Activated CD4-positive, alpha-beta T cell treated with anti-CD3 and anti-CD28 coated beads, Interleukin-2, Interleukin-6, amounts not matched to agents 100 ng/mL and 50 ng/mL, durations not matched to agents 16 hours and 8 hours (primary cell): ENCODE measurements around the gene ANKRD13C.
A peak's percentile ranks its signal among the peaks of the same experiment; 100 is the strongest.

Source experiments
- DNase-seq: peaks from one replicate; pipeline ENCODE4 v3.0.0-alpha.2; 2020

Gene ANKRD13C

DNA sequence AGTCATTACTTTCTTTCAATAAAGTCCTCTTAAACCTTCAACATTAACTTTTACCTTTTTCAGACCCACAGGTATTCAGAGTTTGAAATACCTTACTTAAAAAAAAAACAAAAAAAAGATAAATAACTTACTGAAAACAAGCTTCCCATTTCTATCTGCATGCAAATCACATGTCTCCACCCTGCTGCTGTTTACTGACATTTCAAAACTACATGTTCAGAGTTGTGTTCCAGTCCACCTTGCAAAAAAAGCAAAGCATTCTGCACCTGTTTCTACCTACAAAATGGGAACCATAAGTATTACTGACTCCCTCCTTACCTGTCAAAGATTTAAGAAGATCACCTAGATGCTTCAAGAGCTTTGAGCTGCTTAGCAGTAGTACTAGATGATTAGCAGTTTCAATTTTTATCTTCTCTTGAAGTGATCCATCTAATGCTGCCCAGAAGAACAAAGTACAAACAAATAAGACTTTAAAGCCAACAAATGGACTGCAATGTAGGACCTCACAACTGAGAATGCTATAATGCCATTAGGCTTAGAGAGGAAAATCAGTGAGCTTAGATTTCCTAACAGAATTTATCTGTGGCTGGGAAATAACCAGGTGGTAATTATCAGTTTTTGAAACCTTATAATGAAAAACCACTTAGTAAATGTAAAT is 61.2 kb downstream of the ANKRD13C start:
- DNase-seq = no peak

DNA sequence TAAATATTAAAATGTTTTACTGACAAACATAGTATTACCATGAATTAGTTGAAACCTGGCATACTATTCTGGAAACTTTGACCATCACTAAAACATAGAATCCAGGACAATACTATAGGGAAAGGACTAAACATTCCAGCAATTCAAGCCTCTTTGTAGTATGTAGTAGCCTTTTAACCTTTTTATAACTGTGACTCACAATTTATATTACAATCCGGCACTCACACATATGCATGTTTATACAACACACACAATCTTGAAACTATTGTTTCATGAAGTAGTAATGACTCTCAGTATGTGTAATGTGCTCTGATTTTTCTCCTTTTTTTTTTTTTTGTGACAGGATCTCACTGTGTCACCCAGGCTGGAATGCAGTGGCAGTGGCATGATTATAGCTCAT is 64.3 kb downstream of the ANKRD13C start:
- no peak for DNase-seq

DNA sequence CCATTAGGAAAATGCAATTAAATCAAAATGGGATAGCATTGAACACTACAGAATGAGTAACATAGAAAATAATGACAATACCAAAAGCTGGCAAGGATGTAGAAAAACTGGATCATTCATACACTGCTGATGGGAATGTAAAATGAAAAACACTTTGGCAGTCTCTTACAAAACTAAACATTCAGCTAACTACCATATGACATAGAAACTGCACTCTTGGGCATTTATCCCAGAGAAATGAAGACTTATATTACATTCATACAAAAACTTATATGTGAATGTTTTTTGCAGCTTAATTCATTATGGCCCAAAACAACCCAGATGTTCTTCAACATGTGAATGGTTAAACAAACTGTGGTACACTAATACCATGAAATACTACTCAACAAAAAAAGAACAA is 66.4 kb downstream of the ANKRD13C start:
- no peak for DNase-seq

DNA sequence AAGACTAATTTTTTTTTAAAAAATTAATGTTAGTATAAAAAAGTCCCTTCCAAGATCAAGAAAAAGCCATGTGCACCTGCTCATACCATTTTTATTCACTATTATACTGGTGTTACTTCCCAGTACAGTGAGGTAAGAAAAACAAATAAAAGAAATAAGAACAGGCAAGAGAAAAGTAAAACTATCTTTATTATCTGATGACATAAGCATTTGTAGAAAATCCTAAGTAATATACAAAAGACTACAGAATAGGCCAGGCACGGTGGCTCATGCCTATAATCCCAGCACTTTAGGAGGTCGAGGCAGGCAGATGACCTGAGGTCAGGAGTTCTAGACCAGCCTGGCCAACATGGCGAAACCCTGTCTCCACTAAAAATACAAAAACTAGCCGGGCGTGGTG is 68.1 kb downstream of the ANKRD13C start:
- no peak for DNase-seq

DNA sequence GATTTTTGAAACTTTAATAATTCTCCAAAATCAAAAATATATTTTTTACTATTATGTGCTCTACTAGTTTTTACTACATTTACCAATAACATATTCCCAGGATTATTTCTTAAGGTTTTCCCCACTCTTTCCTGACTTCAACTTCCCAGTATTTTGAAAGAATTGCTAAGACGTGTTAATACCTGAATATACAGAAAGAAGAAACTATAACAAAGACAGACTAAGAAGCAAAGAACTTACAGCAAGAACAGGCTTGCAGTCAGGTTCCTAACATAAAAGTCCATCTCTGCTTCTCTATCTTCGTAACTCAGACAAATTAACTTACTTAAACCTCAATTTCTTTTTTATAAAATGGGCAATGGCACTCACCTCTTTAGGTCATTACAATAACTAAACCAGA is 70.2 kb downstream of the ANKRD13C start:
- DNase-seq = no peak

DNA sequence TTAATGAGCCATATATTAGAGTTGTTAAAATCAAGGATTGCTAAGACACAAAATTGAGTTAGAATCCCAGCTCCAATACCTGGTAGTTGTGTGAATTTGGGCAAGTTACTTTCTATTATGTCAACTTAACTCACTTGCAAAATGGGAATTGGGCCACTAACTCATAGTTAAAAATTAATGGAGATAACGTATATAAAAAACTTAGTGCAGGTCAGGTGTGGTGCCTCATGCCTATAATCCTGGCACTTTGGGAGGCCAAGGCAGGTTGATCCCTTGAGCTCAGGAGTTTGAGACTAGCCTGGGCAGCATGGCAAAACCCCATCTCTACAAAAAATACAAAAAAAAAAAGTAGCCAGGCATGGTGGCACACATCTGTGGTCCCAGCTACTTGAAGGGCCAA is 75.8 kb downstream of the ANKRD13C start:
- DNase-seq = no peak

DNA sequence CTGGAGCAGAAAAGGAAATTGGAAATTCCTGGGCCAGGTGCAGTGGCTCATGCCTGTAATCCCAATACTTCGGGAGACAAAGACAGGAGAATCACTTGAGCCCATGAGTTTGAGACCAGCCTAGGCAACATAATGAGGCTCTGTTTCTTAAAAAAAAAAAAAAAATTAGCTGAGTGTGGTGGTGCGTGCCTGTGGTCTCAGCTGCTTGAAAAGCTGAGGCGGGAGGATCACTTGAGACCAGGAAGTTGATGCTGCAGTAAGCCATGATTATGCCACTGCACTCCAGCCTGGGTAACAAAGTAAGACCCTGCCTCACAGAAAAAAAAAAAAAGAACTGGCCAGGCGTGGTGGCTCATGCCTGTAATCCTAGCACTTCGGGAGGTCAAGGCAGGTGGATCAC is 76.6 kb downstream of the ANKRD13C start:
- DNase-seq = no peak

DNA sequence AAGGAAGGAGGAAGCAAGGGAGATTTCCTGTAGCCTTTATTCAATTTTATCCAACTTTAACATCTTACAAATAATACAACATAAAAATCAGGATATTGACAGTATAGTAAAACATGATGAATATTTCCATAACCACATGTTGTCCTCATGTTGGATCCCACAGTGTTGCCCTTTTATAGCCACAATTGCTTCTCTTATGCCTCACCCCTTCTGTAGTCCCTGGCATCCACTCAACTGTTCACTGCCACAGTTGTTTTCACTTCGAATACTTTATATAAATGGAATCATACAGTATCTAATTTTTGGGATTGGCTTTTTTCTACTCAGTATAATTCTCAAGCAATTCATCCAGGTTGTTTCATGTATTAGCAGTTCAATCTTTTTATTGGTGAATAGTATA is 88.6 kb downstream of the ANKRD13C start:
- no peak for DNase-seq

DNA sequence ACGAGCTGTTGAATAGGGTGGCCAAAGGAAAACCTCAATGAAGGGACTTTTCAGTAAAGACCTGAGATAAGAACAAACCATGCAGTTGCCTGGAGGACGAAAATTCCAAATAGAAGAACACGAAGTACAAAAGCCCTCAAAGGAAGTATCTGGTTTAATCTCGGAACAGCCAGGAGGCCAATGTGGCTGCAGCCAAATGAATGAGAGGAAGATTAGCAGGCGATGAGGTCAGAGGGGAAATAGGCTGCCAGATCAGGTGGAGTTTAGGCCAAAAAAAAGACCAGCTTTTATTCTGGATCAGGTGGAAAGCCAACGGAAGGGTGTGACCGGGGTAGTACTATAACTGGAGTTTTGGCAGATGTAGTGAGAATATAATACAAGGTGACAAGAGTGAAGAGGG is 89.7 kb downstream of the ANKRD13C start:
- no peak for DNase-seq

DNA sequence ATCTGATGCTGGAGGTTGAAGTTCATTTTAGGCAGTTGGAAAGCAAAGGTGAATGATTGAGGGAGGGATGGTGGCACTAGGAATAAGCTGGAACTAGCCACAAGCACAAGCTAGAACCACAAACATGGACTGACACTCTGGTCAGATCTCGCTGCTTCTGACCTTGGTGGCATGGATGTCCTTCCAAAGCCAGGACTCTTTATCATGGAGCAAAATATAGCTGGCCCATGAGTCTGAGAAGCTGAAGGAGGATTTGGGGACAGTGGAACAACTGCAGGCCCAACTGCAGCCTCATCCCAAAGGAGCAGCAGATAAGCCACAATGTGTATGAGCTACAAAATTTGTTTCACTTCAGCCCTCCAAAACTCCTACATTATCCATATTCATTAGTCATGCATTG is 97.9 kb downstream of the ANKRD13C start:
- DNase-seq = no peak

DNA sequence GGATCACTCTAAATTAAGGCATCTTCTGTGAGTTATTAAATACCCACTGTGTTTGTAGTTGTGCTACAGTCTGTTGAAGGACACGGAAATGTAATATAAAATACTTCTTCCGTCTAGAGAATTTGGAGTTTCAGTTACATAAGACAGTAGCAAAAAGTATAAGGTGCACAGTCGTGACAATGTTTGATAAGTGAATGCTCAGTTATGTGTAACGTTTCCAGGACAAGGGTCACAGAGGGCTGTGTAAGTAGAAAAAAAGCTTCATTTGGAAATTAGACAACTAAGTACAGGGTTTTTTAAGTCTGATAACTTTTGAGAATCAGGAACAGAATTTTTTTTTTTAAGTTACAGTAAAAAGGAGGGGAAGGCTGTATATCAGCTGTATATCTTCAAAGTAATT is 105.8 kb downstream of the ANKRD13C start:
- no peak for DNase-seq

DNA sequence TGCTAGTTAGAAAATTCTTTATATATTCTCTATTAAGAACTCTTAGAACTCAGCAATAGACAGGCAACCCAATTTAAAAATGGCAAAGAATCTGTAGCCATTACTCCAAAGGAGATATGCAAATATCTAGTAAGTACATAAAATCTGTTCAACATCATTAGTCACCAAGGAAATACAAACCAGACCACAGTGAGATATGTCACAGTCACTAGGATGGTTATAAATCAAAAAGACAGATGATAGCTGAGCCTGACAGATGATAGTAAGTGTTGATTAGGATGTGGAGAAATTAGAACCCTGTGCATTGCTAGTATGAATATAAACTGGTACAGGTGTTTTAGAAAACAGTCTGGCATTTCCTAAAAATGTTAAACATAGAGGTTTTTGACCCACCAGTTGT is 106.8 kb downstream of the ANKRD13C start:
- DNase-seq = peak; percentile 14

DNA sequence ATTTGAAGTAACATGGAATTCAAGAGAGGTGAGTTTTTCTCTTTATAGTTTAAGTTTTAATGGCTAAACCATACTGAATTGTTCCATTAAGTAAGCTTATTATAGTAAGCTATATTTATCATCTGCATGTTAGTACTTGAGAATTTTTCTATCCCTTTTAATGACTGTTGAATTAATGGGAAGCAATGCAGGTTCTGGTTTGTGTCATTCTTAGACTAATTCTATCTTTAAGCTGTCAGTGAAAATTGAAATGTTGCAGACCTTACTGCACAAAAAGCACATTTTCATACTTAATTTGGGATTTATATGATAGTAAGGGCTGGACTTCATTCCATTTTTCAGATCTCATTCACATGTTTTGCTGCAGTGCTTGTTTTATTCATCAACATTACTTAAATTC is 107.4 kb downstream of the ANKRD13C start:
- no peak for DNase-seq

DNA sequence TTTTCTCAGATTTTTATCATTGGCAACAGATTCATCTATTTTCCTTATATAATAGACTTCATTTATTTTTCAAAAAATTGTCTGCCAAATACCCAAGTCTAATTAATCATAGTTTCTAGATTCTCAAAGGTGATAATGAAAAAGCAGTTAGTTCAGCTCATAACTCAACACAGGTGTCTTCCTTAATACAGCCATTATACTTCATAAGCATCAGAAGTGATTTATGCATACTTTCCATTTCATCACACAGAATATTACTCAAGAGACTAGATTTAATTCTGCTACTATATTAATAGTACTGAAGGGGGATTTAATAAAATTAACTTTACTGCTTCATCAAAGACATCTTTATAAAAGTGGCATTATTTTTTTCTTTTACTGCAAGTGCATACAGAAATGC is 114.6 kb downstream of the ANKRD13C start:
- DNase-seq = no peak

DNA sequence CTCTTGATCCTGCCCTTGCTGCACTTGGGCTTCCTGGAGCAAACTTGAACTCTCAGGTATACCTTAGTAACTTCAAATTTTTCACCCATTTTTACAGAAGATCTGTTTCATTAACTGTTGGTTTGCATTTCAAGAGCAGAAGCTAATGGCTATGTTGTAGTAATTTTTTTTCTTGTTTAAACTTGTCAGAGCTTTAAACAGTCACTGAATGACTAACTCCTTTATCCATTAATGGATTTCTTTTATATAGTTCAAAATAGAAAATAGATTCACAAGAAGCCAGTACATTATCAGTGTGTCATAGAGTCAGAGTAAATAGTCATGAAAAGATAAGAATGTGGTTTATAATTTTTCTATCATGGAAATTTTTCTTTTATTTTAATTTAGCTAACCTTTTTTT is 119.8 kb downstream of the ANKRD13C start:
- no peak for DNase-seq

DNA sequence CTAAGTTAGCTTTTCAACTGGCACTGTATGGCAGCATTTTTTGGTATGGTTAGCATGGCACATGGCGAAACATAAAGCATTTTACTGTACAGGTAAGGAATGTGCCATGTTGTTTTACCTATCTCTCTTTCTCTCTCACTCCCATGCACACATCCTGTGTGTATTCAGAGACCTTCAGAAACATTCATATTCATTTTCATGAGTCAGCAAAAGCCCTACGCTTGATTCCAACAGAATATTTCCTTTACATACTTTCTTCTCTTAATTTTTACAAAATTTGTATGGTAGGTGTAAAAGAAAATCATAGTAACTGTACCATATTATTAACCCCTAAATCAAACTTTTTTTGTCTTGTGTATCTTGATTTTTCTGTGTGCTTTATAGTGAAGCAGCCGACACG is 123.0 kb downstream of the ANKRD13C start:
- no peak for DNase-seq

DNA sequence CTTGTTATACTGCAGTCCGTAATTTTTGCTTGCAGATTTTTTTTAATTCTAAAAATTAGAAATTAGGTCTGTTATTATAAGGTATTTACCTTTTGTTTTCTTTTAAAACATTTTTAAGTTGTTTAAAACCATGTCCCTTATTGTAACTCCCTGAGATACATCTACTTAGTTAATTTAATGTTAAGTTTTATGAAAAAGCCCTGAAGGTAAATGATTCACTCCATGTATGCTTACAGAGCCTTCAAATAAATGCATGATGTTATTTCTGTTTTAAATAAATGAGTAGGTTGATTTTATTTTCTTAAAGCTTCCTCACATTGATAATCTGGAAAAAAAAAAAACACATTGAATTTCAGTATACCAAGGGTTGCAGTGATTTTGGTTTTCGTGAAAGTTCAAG is 125.9 kb downstream of the ANKRD13C start:
- DNase-seq = no peak

DNA sequence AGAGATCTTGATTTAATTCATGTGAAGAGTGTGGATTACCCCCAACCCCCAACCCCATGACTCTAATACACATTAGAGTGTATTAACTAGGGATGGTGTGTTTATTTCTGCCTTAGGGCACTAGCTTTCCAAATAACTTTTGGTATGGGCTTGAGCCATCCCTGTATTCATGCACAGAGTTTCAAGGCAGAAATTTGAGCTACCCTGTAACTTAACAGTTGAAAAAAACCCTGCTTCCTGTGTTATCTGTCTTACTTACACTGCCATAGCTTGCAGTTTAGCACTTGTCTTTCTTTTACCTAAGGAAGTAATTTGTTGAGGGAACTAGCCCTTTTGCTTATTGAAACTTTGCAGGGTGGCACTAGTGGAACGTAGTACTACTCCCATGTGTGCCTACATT is 127.1 kb downstream of the ANKRD13C start:
- no peak for DNase-seq

DNA sequence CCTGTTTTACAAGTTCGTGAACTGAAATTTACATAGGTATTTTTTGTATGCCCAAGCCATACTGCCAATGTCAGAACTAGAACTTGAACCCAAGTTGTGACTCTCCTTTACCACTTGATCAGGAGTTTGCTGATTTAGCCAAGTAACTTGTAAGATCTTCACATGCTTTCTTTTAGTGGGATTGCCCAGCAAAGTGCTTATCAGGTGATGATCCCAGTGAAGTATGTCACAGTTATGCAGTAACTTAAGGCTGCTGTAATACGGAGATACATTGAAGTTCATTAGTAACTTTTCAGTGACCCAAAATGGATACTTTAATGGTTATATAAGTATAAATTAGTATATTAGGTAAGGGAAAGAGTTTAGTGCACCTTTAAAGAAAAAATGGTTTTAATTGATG is 129.6 kb downstream of the ANKRD13C start:
- no peak for DNase-seq

DNA sequence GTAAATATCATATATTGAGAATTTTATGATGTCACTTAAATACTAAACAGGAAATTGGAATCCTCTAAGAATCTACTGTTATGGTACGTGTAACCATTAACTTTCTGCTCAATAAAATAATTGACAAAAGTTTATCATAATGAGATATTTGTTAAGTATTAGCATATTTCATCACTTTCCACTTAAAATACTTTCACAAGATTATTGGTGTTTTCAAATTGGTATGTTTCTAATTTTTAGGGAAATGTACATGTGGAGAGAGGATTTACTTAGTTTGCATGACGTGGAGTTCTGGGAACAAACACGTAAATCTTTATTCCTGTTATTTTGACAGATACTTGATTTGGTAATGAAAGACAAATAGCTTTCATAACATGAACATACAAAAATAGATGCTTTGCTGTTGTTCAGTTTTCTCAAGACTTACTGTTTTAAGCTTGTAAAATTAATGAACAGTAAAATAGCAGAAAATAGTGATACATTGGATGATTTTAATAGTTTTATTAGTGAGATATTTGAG is 131.7 kb downstream of the ANKRD13C start:
- DNase-seq = no peak

DNA sequence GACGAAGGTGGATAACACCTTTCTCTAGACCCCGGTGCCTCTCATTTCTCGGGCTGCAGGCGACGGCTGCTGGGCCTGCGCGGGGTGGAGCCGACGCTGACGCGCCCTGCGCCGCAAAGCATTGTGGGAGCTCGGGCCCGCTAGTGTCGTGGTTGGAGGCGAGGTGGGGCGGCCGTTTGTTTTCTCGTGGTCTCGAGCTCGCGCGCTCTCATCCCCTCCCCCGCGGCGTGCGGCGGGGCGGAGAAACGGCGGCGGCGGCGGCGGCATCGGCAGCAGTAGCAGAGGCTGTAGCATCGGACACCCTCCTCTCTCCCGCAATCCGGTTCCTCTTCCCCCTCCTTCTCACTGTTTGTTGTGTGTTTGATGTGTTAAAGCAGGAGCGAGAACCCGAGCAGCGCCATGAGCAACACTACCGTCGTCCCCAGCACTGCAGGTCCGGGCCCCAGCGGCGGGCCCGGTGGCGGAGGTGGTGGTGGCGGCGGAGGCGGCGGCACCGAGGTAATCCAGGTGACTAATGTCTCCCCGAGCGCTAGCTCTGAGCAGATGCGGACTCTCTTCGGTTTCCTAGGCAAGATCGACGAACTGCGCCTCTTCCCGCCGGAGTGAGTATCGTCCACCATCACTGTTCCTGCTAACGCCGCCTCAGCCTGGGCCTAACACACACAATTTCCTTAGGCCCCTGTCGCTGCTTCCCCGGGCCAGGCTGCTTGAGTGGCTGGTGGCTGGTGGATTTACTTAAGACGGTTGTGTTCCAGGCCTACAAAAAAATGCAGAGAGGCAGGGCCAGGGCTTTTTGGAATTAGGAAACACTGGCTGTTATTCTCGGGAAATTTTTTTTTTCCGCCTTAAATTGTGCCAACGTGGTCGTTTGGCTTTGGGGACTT is 133.0 kb downstream of the ANKRD13C start, which contains the start of gene SRSF11:
SRSF11 (plus strand) TSS at position 143 of the 884 bp plus-strand sequence; CDS start at position 400, 257 bp downstream.
- peak; percentile 97 for DNase-seq

DNA sequence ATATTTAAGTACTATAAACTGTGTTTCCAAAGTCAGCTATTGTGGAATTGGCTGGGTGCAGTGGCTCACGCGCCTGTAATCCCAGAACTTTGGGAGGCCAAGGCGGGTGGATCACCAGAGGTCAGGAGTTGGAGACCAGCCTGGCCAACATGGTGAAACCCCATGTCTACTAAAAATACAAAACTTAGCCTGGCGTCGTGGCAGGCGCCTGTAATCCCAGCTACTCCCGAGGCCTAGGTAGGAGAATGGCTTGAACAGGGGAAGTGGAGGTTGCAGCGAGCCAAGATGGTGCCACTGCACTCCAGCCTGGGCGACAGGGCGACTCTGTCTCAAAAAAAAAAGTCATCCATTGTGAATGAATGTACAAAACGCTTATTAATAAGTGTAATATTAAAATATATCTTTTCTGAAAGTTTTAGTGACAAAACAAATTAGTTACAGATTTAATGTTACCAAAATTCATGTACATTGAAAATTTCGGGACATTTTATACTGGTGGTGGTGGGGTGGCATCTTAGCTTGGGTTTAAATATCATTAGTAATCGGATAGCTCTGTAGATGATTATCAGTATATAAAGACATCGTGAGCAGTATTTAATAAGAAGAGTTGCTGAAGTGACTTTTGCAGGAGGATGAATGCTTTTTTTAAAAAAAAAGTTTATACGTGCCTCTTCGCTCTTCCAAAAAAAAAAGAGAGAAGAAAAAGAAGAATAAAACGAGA is 133.8 kb downstream of the ANKRD13C start:
- no peak for DNase-seq

DNA sequence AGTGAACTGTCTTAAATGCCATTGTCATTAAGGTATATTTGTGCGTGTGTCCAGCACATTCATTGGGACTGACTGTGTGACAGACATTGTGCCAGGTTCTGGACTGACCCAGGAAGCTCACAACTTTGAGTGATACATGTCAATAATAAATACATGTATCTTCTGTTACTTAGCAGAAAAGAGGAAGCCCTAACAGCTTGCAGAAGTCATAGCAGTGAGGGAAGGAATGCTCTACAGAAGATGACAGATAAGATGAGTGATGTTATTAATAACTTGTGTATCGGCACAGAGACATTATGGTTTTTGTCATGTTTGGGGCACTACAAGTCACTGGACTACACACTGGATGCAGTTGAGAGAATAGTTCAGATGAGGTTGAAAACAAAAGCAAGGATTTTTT is 134.5 kb downstream of the ANKRD13C start:
- no peak for DNase-seq

DNA sequence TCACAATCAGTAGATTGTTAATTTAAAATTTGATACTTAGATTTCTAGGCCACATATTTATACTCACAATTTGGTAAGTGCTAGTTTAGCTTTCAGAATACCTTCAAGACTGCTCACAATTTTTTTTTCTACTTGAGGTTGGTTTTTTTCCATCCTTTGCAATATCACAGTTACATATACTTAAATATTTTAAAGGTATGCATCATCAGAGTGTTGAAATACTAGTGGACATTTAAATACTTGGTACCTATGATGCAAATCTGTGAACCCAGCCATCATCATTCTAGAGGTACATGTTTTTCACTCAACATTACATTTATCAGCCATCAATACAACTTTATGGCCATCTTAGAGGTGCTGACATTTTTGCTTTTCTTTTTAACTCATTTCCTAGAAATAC is 143.0 kb downstream of the ANKRD13C start:
- no peak for DNase-seq
